ENCODE data around the gene ADGRD1. TPM values are rescaled to one million over a fixed set of nuclear protein-coding genes. Genes with fewer than 3 reads are reported as not detected.

Gene ADGRD1
- polyA plus RNA-seq, 4 donors = 15.4 to 74.1 (median 18.7) TPM

GRCh38 chr12:131018019-131018620 lies 64.4 kb downstream of the ADGRD1 start:
- DNase-seq (ENCODE audit: low read depth in 4 of 4, low spot score in 3 of 4) = no peak

- no peak for DNase-seq (ENCODE audit: low read depth in 4 of 4, low spot score in 3 of 4)
Measured at GRCh38 chr12:131018808-131019397, 65.2 kb downstream of the ADGRD1 start.

GRCh38 chr12:131020326-131021153 lies 66.8 kb downstream of the ADGRD1 start:
- DNase-seq (ENCODE audit: low read depth in 4 of 4, low spot score in 3 of 4) = no peak

DNA sequence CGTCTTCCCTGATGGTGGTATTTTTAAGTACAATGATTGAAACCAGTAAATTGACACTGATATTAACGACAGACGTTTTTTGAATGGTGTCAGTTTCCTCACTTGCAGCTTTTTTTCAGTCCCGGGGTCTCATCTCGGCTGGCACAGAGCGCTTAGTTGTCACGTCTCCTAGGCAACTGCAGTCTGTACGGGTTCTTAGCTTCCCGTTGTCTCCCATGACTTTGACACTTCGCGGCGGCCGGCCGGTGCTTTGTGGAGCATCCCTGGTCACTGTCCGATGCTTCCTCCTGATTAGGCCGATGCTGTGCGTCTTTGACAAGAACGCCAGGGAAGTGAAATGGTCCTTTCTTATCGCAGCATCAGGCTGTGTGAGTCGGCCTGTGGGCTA lies 67.4 kb downstream of the ADGRD1 start:
- DNase-seq (ENCODE audit: low read depth in 4 of 4, low spot score in 3 of 4) = no peak

GRCh38 chr12:131024026-131024425 lies 70.3 kb downstream of the ADGRD1 start:
- no peak for DNase-seq (ENCODE audit: low read depth in 4 of 4, low spot score in 3 of 4)

DNA sequence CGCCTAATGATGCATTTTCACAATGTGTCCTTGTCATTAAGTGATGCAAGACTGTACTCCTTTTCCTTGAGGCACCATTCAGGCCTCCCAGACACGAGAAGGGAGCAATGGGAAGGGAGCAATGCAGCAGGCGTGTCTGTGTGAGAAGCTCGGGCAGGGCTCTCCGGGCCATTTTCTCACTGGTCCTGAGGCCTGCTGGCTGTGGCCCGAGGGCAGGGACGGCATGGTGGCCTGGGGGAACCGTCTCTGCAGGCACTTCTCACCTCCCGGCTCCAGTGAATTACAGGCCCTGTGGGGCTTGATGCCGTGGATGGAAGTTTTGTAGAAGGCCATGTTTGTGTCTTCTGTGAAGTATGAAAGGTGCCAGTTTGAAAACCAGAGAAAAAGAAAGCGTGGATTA lies 71.0 kb downstream of the ADGRD1 start:
- no peak for DNase-seq (ENCODE audit: low read depth in 4 of 4, low spot score in 3 of 4)

DNA sequence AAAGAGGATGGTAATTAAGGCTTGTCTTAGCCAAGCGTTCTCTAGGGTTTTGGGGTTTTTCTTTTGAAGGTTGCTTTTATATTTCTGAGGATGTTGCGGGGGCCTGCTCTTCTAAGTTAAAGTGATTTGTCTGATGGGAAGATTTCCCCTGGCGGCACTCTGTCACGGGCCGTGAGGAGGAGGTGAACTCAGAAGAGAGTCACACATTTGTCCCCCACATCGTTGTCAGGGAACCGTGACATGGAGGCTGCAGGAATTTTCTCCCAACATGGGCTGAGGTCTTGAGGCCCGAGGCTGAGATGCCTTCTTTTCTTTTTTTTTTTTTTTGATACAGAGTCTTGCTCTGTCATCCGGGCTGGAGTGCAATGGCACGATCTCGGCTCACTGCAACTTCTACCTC lies 71.5 kb downstream of the ADGRD1 start:
- no peak for DNase-seq (ENCODE audit: low read depth in 4 of 4, low spot score in 3 of 4)

- DNase-seq (ENCODE audit: low read depth in 4 of 4, low spot score in 3 of 4) = no peak
Measured at GRCh38 chr12:131025939-131026702, 72.4 kb downstream of the ADGRD1 start.

DNA sequence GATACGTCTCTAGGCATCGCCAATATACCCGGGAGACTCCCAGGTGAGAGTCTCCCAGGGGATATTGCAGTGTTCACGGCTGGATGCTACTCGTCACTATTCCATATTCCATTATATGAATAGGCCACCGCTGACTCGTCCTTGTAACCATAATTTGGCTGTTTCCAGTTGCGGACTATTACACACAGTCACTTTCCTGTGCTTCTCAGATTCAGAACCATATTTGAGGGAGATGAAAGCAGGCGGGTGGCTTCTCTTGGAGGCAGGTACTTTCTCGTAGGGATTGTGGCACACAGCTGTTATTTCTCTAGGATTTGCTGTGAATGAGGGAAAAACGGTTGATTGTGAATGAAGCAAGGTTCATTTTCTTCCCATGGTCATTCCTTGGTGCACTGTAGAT lies 73.0 kb downstream of the ADGRD1 start:
- no peak for DNase-seq (ENCODE audit: low read depth in 4 of 4, low spot score in 3 of 4)

GRCh38 chr12:131027264-131027663 lies 73.6 kb downstream of the ADGRD1 start:
- DNase-seq (ENCODE audit: low read depth in 4 of 4, low spot score in 3 of 4) = no peak

DNA sequence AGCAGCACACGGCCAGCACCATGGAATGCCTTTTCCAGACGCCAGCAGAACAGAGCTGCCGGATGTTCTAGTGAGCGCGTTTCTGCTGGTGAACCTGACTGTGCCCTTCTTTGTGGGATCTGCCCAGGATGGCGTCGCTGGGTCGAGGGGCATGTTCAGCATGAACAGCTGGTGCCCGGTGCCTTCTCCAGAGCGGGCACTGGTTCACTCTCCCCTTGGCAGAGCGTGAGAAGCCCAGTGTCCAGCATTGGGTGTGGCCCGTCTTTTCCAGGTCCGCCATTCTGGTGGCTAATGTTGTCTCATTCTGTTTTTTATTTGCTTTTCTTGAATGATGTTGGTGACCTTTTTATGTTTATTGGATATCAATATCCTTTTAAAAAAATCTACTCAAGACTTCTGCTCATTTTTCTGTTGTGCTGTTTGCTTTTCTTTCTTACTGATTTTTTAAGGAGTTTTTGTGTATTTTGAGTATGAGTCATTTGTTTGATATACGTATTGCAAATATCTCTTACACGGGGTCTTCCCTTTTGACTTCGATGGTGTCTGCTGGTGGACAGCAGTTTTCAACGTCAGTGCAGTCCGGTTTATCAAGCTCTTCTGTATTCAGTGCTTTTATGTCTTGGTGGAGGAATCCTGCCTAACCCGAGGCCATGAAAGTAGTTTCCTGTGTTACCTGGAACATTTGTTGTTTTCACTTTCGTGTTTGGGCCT lies 74.3 kb downstream of the ADGRD1 start:
- no peak for DNase-seq (ENCODE audit: low read depth in 4 of 4, low spot score in 3 of 4)

- no peak for DNase-seq (ENCODE audit: low read depth in 4 of 4, low spot score in 3 of 4)
Measured at GRCh38 chr12:131028587-131029338, 75.1 kb downstream of the ADGRD1 start.

DNA sequence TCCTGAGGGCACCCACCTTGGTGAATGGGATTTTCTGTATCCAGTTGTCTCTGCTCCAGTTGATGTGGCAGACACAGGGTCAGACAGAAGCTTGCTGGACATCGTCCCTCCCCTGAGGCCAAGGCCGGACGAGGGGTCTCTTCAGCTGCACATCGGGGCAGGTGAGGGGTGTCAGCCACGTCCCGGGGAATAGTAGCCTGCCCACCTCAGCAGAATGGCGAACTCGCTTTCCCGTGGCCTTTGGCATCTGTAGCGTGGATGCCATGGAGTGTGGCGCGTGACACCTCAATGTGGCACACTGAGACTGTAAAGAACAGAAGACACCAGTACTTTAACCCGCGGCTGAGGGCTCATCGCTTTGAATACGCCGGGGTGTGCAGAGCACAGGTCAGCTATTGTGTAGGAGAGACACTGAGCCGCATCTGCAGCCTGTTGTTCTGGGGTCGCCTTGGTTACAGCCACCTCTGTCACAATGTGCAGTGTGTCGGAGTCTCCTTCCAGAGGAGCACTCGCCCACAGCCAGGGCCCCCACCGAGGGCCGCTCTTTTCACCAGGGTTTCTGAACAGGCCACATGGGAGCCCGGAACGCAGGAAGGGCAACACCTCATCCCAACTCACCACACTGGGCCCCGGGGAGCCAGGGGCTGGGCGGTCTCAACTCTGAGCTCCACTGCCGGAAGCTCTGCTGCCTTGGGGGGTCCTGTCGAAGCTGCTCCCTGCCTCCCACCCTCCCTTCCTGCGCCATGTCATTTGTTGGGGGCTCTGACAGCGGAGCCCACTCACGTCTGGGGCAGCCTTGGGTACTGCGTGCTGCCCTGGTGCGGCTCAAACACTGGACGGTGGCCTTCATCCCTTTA lies 77.0 kb downstream of the ADGRD1 start:
- DNase-seq (ENCODE audit: low read depth in 4 of 4, low spot score in 3 of 4) = no peak

DNA sequence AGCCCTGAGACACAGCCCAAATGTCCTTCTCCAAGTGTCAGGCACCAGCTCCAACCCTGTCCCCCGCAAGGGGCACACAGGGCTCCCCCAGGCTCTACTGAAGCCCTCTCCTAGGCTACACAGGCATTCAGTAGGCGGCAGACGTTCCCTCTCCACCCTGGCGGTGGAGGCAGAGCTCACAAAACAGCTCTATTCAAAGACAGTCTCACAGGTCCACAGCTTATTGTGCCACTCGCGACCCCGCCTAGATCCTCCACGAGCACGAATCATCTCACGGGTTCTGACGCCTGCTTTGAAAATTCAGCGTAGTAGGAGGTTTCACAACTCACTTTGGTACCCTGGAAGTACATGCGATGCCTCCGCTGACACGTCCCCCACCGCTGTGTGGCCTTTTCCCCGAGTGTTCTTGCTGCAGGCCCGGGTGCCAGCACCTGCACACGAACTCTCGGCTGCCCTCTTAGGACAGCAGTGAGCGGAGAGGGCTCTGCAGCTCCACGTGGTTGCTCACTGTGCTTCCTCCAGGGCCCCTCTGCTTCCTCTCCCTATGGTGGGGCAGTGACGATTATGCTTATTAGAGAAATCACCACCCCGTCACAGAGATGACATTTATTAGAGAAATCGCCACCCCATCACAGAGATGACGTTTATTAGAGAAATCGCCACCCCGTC lies 78.5 kb downstream of the ADGRD1 start:
- DNase-seq (ENCODE audit: low read depth in 4 of 4, low spot score in 3 of 4) = no peak

DNA sequence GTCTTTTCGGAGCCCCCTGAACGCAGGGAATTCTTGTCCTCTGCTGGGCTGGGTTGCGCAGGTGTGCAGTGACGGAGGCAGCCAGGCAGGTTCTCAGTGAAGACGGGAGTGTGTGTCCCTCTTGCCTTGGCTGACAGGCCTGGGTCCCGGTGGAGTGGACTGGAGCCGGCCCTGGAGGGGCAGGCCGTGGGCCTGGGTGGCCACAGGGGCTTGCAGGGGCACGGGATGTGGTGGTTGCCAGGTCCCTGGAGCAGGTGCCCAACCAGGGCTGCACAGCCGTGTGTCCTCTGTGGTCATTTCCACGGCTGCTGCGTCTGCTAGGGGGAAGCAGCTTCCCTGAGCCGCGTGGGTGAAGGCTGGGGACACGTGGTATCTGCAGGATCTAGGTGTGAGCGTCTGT lies 79.8 kb downstream of the ADGRD1 start:
- no peak for DNase-seq (ENCODE audit: low read depth in 4 of 4, low spot score in 3 of 4)

DNA sequence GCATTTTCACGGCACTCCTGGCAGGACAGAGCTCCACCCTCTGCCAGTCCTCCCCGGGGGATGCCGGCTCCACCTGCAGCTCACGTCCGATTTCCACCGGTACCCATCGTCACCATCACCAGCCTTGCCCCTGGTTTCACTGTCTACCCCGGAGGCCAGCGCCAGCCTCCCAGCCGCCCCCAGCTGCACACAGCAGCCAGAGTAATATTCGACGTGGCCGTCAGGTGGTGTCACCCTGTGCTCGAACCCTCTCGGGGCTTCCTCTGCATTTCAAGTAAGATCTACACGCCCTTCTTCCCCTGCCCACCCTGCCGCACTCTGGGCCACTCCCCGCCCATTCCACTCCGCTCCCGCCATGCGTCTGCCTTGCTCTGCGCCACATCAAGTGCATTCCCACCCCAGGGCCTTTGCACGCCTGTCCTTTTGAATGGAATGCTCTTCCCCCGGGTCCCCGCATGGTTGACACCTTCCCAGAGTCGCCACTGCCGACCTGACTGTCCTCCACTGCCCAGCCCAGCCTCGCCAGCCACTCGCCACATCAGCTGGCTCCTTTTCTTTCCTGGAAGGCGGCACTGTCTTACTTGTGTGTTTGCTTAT lies 80.3 kb downstream of the ADGRD1 start:
- no peak for DNase-seq (ENCODE audit: low read depth in 4 of 4, low spot score in 3 of 4)

DNA sequence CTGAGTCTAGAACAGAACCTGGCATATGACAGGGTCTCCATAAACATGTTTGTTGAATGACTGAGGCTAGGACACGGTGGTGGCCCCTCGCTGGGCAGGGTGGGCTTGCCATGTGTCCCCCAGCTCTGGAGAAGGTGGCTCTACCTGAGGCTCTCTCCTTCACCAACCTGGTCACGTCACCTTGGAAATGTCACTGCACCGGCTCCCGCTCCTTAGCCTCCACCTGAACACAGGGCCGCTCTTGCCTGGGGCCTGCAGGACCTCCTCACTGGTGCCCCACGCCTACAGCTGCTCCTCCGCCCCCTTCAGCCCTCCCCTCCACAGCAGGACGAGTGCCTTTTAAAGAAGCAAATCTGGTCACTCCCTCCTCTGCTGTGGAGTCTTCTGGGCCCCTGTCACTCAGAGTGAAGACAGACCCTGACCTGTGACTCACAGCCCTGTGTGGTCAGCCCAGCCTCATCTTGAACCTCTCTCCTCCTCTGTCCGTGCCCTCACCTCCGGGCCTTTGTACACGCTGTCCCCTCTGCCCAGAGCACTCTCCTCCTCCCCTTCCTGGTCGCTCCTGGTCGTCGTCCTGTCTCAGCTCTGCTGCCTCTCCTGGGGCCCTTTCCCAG lies 81.0 kb downstream of the ADGRD1 start:
- no peak for DNase-seq (ENCODE audit: low read depth in 4 of 4, low spot score in 3 of 4)

DNA sequence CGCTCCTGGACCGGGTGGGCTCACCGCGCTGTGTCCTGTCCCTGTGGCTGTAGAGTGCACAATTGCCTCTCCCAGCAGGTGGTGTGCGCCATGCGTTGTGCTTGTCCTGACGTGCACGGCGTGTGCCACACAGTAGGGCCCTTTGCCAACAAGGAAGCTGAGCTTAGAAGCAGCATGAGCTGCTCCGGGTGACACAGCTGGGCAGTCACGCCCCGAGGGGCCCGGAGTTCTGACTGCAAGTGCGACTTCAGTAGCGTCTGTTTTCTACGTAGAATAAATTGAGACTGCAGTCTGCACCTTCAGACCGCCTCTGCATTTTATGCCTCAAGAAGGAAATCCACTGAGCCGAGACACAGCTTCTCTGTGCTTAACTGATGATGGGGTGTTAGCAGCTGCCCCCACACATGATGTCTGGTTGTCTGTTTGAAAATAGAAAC lies 81.6 kb downstream of the ADGRD1 start:
- DNase-seq (ENCODE audit: low read depth in 4 of 4, low spot score in 3 of 4) = no peak

All from left renal pelvis (tissue), 4 donors.